ENCODE results near the gene TMEM82.
"Not testable (repeated sequence)": the region's sequence is repeated elsewhere in the genome, so short reads cannot be mapped to it uniquely, and the experiment has no call there.

TMEM82 gene

DNA sequence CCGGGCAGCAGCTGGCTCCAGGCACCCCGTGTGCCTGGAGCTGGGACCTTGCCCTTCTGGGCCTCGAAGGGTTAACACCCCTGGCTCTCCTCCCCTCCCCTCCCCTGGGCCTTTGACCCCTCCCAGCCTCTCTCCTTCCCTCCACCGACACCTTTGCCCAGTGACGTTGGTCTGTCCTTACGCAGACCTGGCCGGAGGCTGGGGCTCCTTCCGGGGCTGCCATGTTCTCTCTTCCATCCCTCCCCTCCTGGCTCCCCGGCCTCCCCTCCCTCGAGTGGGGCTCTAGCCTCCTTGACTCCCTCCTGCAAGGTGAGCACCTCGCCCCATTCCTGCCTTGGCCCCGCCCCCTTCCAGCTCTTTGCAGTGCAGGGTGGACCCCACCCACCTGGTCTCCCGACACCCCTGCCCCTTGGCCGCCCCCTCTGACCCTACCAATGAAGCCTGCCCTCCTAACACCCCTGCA lies at the start of gene TMEM82:
Gene TMEM82 (plus strand): TSS at position 161 of the 463 bp plus-strand sequence. CDS start 61 bp downstream, at position 222.
- DNase-seq (ENCODE audit: low spot score) = no peak

DNA sequence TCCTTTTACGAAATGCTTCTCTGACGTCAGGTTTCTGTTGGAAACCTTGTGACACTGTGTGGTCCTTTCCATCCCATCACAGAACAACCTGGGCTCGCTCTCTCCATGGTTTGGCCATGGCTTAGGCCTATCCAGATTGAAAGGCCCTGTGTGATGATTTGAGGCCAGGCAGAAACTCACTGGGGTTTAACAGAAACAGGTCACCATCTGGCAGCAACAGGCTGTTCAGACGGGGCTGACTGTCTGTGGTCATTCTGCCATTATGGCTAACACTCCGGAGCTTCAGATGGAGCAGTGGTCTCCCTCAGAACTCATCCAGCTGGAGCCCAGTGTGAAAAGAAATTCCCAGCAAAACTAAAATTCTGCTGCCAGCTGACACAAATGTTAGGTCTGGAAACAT lies 48.9 kb upstream of the TMEM82 start:
- no peak for DNase-seq (ENCODE audit: low spot score)

DNA sequence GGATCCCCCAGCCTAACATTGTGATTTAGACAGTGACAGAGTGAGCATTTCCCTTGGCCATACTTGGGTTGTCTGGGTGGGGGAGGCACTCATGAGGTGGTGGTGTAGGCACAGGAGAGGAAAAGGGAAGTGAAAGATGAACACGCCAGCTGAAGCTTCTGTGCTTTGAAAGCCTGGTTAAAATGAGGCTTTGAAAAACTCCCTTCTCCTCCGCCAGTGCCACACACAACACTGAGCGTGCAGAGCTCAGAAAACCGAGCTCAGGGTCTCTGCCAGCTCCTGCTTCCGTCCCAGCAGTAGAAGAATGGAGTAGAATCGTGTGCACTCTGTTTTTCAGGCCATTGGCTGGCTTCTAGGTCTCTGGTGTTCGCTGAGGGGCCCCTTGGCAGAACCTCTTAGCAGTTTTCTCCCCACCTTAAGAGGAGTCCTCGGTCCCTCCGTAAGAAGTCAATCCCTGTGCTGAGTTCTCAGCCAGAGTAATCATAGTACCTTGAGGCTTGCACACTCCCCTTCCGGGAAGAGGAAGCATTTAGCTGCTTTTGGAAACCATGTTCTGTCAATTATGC lies 45.3 kb upstream of the TMEM82 start:
- DNase-seq (ENCODE audit: low spot score) = no peak

DNA sequence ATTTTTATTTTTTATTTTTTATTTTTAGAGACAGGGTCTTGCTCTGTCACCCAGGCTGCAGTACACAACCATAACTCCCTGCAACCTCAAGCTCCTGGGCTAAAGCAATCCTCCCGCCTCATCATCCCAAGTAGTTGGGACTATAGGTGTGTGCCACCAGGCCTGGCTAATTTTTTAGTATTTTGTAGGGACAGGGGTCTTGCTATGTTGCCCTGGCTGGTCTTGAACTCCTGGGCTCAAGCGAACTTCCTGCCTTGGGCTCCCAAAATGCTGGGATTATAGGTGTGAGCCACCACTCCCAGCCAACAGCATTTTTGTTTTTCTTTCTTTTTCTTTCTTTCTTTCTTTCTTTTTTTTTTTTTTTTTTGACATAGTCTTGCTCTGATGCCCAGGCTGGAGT lies 44.1 kb upstream of the TMEM82 start:
- no peak for DNase-seq (ENCODE audit: low spot score)

DNA sequence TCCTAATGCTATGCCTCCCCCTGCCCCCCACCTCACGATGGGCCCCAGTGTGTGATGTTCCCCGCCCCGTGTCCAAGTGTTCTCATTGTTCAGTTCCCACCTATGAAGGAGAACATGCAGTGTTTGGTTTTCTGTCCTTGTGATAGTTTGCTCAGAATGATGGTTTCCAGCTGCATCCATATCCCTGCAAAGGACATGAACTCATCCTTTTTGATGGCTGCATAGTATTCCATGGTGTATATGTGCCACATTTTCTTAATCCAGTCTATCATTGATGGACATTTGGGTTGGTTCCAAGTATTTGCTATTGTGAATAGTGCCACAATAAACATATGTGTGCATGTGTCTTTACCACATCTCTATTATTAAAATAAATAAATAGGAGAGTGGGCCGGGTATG lies 43.0 kb upstream of the TMEM82 start:
- DNase-seq (ENCODE audit: low spot score) = not testable (repeated sequence)

DNA sequence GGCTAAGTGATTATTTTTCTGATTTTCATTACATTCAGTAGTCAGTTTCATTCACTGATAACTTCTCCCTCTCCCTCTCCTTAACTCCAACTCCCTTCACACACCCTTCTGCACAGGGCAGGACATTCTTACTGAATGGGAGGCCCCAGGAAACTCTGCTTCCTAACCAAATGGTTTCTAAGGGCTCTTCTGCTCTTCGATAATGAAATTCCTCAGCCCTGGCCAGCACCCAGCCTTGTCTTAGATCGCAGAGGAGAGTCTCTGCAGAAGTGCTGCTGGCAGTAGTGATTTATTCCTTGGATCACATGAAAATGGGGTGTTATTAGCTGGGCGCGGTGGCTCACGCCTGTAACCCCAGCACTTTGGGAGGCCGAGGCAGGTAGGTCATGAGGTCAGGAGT lies 41.8 kb upstream of the TMEM82 start:
- no peak for DNase-seq (ENCODE audit: low spot score)

DNA sequence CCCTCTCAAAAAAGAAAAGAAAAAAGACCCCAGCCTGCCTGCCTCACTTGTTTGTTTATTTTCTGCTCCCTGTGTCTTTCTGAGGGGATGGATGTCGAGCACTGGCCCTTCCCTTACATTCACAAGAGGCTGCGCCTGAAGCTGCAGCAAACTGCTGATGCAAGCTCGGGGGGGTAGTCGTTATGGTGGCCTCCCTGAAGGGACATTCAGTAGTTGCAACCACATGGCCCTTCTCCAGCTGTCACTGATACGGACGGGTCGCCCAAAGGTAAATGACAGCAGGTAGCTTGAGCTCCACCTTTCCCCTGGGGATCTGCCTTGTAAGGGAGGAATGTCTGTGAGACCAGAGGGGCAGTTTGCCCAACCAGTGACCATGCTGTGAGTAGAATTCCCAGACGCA lies 40.5 kb upstream of the TMEM82 start:
- DNase-seq (ENCODE audit: low spot score) = no peak

DNA sequence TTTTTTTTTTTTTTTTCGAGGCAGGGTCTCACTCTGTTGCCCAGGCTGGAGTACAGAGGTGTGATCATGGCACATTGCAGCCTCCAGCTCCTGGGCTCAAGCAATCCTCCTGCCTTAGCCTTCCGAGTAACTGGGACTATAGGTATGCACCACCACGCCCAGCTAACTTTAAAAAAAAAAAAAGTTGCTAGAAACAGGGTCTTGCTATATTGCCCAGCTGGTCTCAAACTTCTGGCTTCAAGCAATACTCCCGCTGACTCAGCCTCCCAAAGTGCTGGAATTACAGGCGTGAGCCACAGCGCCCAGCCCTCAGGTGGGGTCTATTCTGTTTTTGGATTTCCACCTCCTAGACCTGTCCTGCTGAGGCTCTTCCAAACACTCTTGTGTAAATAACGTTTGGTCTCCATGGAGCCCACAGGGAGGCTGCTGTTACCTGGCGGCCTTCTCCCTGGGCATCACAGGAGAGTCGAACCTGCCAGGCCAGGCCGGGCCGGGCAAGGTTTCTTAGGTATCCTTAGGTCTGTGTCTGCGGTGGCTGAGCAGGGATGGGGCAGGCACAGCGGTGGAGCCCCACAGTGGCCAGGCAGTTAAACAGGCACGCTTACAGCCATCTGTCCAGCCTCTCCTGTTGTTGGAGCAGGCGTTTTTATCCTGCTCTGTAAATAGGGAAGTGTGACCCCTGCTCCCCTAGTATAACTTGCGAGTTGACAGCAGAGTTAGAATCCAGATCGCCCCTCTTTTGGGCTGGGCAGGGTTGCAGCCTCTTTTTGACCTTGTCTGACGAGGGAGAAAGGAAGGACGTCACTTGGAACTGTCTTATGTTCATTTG lies 39.4 kb upstream of the TMEM82 start:
- peak; percentile 47 for DNase-seq (ENCODE audit: low spot score)

DNA sequence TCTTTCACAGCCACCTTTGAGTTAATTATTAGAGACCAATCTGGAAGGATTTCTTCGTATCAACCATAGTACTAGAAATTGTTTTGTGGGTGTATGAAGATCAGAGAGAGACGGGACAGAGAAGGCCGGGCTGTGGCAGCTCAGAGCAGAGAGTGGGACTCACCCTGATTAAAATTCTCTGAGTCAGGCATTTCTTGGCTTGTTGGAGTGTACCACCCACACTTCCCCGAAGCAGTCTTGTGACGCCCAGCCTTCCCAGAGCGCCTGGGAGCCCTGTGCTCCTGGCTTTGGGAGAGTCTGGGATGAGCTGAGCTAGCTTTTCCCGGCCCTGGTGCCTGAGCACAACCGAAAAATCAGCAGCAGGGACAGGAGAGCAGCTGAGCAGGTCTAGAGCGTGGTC lies 38.7 kb upstream of the TMEM82 start:
- peak; percentile 95 for DNase-seq (ENCODE audit: low spot score)

DNA sequence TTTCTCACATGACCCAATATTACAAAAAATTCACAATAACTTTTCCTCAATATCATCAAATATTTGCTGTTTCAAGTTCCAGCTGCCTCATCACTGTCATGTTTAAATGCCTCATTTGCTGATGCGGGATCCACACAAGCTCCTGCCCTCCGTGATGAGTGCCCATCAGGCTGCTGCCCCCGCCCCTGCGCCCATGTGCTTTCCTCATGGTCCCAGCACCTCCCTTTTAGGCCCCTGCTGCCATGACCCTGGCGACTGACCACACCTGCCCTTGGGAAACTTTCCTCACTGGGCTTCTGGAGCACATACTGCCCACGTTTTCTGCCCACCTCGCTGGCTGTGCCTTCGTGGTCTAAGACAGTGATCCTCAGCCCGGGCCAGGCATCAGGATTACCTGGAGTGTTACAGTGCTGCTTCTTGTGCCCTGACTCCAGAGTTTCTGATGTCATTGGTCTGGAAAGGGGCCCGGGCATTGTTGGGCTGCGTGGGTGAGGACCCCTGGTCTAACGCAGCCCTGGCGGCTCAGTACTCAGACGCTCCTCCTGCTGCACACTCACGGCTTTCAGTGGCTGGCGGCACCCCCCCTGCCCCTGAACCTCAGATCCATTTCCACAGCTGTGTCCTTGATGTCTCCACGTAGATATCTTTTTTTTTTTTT lies 37.6 kb upstream of the TMEM82 start:
- peak; percentile 62 for DNase-seq (ENCODE audit: low spot score)

DNA sequence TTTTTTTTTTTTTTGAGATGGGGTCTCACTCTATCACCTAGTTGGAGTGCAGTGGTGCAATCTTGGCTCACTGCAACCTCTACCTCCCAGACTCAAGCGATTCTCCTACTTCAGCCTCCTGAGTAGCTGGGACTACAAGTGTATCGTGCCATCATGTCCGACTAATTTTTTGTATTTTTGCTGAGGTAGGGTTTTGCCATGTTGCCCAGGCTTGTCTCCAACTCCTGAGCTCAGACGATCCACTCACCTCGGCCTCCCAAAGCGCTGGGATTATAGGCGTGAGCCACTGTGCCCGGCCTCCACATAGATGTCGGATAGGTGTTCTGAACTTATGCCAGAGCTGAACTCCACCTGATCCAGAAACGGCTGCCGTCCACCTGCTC lies 37.1 kb upstream of the TMEM82 start:
- DNase-seq (ENCODE audit: low spot score) = no peak

DNA sequence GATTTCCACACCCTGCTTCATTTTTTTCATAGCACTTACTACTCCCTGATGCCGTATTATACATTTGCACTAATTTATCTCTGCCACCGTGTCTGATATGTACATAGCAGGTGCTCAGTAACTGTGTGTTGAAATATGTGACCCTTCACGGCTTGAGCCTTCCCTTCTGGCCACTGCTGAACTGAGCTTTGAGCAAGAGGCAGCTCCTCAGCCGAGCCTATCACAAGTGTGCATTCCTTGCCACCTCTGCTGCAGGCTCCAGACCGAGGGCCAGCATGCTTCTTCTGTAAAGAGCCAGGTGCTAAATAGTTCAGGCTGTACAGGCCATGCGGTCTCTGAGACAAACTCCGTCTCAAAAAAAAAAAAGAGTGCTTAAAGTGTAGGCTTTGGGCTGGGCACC lies 35.5 kb upstream of the TMEM82 start:
- DNase-seq (ENCODE audit: low spot score) = no peak

DNA sequence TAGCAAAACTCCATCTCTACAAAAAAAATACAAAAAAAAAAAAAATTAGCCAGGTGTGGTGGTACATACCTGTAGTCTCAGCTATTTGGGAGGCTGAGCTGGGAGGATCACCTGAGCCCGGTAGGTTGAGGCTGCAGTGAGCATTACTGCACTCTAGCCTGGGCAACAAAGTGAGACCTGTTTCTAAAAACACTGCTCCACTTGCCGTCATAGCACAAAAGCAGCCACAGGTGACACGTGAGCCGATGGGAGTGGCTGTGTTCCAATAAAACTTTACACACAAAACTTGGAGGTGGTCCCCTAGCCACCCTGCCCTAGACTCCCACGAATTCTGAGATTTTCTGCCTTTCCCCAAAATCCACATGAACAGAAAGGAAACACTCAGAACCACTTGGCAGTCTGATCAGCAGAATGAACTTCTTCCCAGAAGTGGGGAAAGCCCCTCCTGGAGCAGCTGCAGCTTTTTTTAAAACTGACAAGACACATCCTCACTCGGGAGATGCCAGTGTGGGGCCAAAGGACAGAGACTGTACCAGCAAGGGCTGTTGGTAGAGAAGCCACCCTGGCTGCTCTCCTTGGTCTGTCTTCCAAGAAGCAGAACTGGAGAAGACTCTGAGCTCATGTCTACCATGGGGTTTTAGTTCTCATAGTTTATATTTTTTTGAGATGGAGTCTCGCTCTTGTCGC lies 34.9 kb upstream of the TMEM82 start:
- no peak for DNase-seq (ENCODE audit: low spot score)

DNA sequence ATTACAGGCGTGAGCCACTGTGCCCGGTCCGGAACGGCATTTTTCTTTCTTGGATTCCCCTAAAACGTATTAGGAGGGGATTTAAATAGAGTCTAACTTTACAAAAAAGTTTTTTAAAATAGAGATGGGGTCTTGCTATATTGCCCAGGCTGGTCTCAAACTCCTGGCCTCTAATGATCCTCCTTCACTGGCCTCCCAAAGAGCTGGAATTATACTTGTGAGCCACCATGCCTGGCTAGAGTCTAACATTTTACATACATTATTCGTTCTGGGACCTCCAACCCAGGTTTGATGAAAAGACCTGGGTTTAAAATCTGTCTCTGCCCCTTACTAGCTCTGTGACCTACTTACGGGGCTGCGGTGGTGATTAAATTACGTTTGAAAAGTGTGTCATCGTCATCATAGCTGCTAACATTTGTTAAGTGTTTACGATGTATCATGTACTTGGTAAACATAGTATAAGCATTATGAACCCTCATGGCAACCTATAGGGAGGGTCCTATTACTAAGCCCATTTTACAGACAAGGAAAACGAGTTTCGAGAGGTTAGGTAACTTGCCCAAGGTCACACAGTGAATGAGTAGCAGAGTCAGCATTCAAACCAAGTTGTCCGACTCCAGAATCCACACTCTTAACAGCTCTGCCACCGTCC lies 33.7 kb upstream of the TMEM82 start:
- no peak for DNase-seq (ENCODE audit: low spot score)

DNA sequence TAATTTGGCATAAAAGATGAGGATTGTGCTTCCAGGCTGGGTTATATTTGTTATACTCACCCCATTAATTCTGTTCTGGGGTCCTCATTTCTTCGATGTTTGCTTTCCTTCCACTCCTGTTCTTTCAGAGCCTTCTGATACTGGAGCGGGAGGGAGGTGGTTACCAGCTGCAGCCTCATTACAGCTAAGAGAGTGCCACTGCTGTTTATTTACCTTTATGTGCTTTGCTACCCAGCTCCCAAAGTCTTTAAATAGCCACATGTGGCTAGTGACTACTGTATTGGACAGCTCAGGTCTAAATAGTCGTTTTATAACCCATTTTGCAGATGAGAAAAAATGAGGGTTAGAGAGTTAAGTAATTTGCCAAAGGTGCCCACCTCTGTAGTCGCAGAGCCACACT lies 33.1 kb upstream of the TMEM82 start:
- no peak for DNase-seq (ENCODE audit: low spot score)

DNA sequence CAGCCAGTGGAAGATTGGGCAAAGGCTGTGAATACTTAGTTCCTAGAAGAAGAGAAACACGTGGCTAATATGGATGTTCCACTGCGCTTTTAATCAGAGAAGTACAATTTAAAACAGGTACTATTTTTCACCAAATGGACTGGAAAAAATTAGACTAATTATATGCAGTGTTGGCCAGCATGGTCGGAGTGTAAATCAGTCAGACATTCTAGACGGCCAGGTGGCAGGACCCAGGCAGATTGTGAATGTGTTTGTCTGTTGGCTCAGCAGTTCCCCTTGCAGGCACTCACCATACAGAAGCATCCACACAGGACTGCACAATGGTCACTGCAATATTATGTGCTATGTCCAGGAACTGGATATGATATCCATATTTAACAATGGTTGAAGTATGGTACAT lies 30.1 kb upstream of the TMEM82 start:
- DNase-seq (ENCODE audit: low spot score) = no peak

DNA sequence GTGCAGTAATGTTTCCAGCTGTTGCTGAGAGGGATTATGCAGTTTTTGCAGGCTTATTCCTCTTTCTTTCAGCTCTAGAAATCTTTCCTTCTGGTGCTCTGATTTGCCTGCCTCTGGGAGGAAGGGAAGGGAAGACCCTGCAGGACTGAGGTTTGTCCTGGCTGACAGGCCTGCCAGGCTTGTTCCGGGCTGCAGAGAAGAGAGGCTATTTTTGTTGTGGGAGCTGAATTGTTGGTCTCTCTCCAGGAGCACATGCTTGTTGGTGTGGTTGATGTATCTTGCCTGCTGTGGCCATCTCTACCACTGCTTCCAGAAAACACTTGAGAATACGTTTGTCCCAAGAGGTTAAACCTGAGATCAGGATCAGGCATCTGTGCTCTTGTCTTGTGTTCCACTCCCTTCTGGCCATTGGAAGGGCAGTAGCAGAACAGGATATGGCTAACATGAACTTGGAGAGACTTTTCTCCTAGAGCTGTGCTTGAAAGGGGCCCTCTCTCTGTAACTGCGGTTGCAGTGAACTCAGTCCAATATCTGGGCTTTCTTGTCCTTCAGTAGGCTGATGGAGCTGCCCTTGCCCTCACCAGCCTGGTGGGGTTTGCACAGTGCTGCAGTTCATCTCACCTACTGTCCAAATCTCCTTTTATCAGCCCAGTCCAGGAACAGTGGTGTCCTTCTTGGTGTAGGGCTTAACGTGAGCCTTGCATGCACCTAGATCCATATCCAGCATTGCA lies 27.7 kb upstream of the TMEM82 start:
- DNase-seq (ENCODE audit: low spot score) = peak; percentile 74

DNA sequence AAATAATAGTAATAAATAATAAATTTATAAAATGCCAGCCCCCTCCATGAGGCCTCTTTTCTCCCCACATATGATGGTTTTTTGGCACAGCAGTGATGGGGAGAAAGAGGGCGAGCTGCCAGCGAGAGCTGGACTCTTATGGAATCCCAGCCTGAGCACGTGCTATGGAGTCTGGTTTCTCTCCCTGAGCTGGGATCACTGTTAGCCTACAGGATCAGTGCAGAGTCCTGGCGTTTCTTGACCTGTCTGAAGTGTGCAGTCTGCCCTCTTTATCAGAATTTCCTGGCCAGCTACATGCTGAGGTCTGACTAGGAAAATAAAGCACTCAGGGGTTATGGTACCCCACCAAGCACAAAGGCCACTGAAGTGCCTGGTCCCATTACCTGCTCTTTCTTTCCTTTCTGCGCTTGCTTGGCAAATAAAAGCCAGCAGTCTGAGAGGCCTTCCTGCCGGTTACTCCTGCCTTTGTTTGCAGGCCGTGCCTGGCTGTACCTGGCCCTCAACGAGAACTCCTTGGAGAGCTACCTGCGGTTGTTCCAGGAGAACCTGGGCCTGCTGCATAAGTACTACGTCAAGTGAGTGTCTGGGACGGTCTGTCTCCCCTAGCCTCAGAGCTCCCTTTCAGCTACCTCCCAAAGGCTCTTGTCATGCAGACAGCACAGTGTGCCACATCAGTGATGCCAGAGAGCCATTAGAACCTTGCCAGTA lies 24.7 kb upstream of the TMEM82 start:
- no peak for DNase-seq (ENCODE audit: low spot score)

DNA sequence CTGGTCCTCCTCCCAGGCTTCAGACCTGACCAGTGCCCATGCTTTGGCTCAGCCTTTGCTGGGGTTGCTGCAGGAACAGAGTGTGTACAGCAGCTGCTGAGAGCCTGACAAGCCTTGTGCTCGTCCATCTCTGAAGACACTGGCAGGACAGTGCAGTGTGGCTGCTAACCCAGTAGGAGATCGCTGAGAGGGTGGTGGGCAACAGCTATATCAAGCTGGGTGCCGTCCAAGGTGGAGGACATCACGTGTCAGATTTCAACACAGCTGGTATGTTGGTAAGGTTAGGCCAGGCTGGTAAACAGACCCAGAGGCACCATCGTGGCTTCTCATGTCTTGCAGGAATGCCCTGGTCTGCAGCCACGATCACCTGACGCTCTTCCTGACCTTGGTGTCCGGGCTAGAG lies 24.1 kb upstream of the TMEM82 start:
- no peak for DNase-seq (ENCODE audit: low spot score)

DNA sequence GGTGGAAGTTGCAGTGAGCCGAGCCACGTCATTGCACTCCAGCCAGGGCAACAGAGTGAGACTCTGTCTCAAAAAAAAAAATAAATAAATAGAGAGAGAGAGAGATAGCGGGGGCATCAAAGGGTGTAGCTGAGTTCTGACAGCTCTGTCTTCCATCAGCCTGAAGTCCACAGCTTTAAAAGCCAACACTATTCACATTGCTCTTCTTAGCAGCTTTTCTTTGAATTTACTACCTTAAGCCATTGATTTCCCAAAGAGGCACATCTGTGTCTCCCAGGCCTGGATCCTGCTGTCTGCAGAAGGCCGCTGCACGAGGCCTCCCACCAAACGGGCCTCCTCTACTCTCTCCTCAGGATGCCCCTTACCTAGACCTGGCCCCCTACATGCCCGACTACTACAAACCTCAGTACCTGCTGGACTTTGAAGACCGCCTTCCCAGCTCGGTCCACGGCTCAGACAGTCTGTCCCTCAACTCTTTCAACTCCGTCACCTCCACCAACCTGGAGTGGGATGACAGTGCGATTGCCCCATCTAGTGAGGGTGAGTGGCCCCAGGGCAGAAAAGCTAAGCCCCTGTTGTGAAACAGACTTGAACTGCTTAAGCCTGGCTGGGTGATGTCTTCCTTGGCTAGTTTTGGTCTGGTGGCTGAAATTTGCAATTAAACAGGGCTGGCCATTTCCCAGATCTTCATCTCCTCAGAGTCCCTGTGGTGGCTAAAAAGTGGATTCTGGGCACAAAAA lies 22.7 kb upstream of the TMEM82 start:
- no peak for DNase-seq (ENCODE audit: low spot score)
